HCT116 (cell line): Measurements from ENCODE around the gene OTOG. TPM values are rescaled to one million over a fixed set of nuclear protein-coding genes. Genes with fewer than 3 reads are reported as not detected.

ENCODE experiments used
- ATAC-seq: fragments of 200-7000 bp; cut with Tn5 transposase; 2 replicates; pipeline ENCODE4 v1.9.1; 2020; ENCODE audit warnings: mild to moderate bottlenecking, moderate library complexity
- BruUV-seq: library from RNA; stranded (reverse); fragments of 400-500 nt; replicated peaks from 2 replicates; lab custom pipeline; 2021; lab: Mats Ljungman, UMichigan
- CTCF ChIA-PET: fragments of 300-600 bp; sonication (Branson Sonifier 250); formaldehyde crosslinking; loops from one replicate; lab custom pipeline; 2021; ENCODE audit warnings: antibody characterized with exemption; lab: Charles Lee
- POLR2A ChIA-PET: fragments of 300-600, 350-600 bp; sonication (Branson Sonifier 250); formaldehyde crosslinking; loops from one replicate; lab custom pipeline; 2021; ENCODE audit warnings: antibody characterized with exemption; lab: Charles Lee
- RAD21 ChIA-PET, 2 experiments: fragments of 300-600 bp; sonication (Branson Sonifier 250); formaldehyde crosslinking; loops; one replicate each; lab custom pipeline; 2023; ENCODE audit warnings: low total read pairs in 2 of 2; ENCODE audit not compliant: uncharacterized antibody in 2 of 2, unreplicated experiment in 2 of 2, low non-redundant PET in 1 of 2; lab: Charles Lee
- DNase-seq: peaks from one replicate; pipeline ENCODE4 v3.0.0-alpha.2; 2010; ENCODE audit warnings: low read depth, low spot score
- H2AFZ ChIP-seq: fragments of 200-600 bp; shearing (Covaris generic), sonication (generic); 2 replicates; pipeline ENCODE4 v1.6.1; 2017; ENCODE audit warnings: low read depth, mixed run types, mixed read lengths, antibody characterized with exemption, low read length; ENCODE audit not compliant: poor library complexity, severe bottlenecking
- H3K27ac ChIP-seq: 2 replicates; pipeline ENCODE4 v1.5.1; 2012; ENCODE audit warnings: low read depth, low read length
- H3K27me3 ChIP-seq: fragments of 200-600 bp; sonication (generic); 2 replicates; pipeline ENCODE4 v1.6.1; 2016; ENCODE audit warnings: mixed run types, low read length, mixed read lengths; ENCODE audit not compliant: insufficient read depth
- H3K36me3 ChIP-seq, 2 experiments: fragments of 200-500 bp in 1 of 2; fragments of 200-600 bp in 1 of 2; sonication (Bioruptor generic) in 1 of 2; sonication (generic) in 1 of 2; 2 replicates each; pipeline versions ENCODE4 v1.5.1 to v1.6.1; 2014 to 2016; ENCODE audit warnings: low read length in 2 of 2, inconsistent platforms in 1 of 2, mixed read lengths in 1 of 2, mixed run types in 1 of 2; ENCODE audit not compliant: insufficient read depth in 2 of 2, control insufficient read depth in 1 of 2
- H3K4me1 ChIP-seq, 2 experiments: fragments of 200-600 bp in 1 of 2; sonication (generic) in 1 of 2; 2 replicates each; pipeline versions ENCODE4 v1.5.1 to v1.6.1; 2012 to 2017; ENCODE audit warnings: low read length in 2 of 2, inconsistent platforms in 1 of 2, mild to moderate bottlenecking in 1 of 2, mixed read lengths in 1 of 2, mixed run types in 1 of 2, moderate library complexity in 1 of 2; ENCODE audit not compliant: insufficient read depth in 2 of 2, control insufficient read depth in 1 of 2
- H3K4me2 ChIP-seq: fragments of 200-600 bp; sonication (generic); 2 replicates; pipeline ENCODE4 v1.6.1; 2017; ENCODE audit warnings: mixed run types, low read length, mixed read lengths
- H3K4me3 ChIP-seq, 2 experiments: fragments of 200-600 bp in 1 of 2; sonication (generic) in 1 of 2; replicated peaks in 1 of 2; 2 replicates each; pipeline ENCODE4 v1.5.1; 2011 to 2016; ENCODE audit warnings: low read length in 2 of 2, control low read depth in 1 of 2, low read depth in 1 of 2, mild to moderate bottlenecking in 1 of 2, mixed read lengths in 1 of 2, mixed run types in 1 of 2
- H3K79me2 ChIP-seq: fragments of 200-600 bp; sonication (generic); 2 replicates; pipeline ENCODE4 v1.6.1; 2017; ENCODE audit warnings: mild to moderate bottlenecking, mixed run types, low read length, moderate library complexity, mixed read lengths; ENCODE audit not compliant: insufficient read depth
- H3K9ac ChIP-seq: fragments of 200-600 bp; sonication (generic); 2 replicates; pipeline ENCODE4 v1.6.1; 2016; ENCODE audit warnings: low read length, mixed read lengths
- H3K9me2 ChIP-seq: fragments of 200-600 bp; sonication (generic), shearing (Covaris generic); 2 replicates; pipeline ENCODE4 v1.6.1; 2017; ENCODE audit warnings: mixed run types, mild to moderate bottlenecking, moderate library complexity; ENCODE audit not compliant: insufficient read depth
- H3K9me3 ChIP-seq, 2 experiments: fragments of 200-500 bp in 1 of 2; fragments of 200-600 bp in 1 of 2; sonication (Bioruptor generic) in 1 of 2; sonication (generic) in 1 of 2; 2 replicates each; pipeline ENCODE4 v1.6.1; 2014 to 2017; ENCODE audit warnings: low read length in 2 of 2, mixed read lengths in 2 of 2, inconsistent platforms in 1 of 2, low read depth in 1 of 2, mild to moderate bottlenecking in 1 of 2, mixed run types in 1 of 2, moderate library complexity in 1 of 2; ENCODE audit not compliant: control insufficient read depth in 1 of 2, insufficient read depth in 1 of 2
- H4K20me1 ChIP-seq: fragments of 200-600 bp; sonication (generic), shearing (Covaris generic); 2 replicates; pipeline ENCODE4 v1.6.1; 2017; ENCODE audit warnings: mixed run types, mild to moderate bottlenecking, moderate library complexity; ENCODE audit not compliant: insufficient read depth
- EGR1 ChIP-seq: IDR thresholded peaks from 2 replicates; pipeline ENCODE4 v1.6.1; 2012; ENCODE audit warnings: low read depth
- ELF1 ChIP-seq: IDR thresholded peaks from 2 replicates; pipeline ENCODE4 v1.6.1; 2012; ENCODE audit warnings: low read depth, borderline replicate concordance
- EZH2 ChIP-seq: fragments of 200-600 bp; sonication (generic); IDR thresholded peaks from 2 replicates; pipeline ENCODE4 v1.6.1; 2017; ENCODE audit warnings: antibody characterized with exemption, mixed run types
- JUND ChIP-seq: IDR thresholded peaks from 2 replicates; pipeline ENCODE4 v1.6.1; 2012
- POLR2AphosphoS5 ChIP-seq: IDR thresholded peaks from 2 replicates; pipeline ENCODE4 v1.6.1; 2011; ENCODE audit warnings: mild to moderate bottlenecking, low read depth, low read length, moderate library complexity
- SIN3A ChIP-seq: IDR thresholded peaks from 2 replicates; pipeline ENCODE4 v1.6.1; 2012; ENCODE audit warnings: low read depth
- SRF ChIP-seq: IDR thresholded peaks from 2 replicates; pipeline ENCODE4 v1.6.1; 2012; ENCODE audit warnings: low read depth
- intact Hi-C: fragments of 100-400 bp; cut with micrococcal nuclease; formaldehyde crosslinking; loops from 2 replicates; pipeline ENCODE4 v1.10.0; 2022
- total RNA-seq: library from RNA; stranded (reverse); gene quantifications from one replicate; pipeline ENCODE4 v1.2.1, GENCODE V29; 2021; ENCODE audit not compliant: unreplicated experiment
- TF ChIP-seq, protein P1 (sequence below): IDR thresholded peaks from 2 replicates; pipeline ENCODE4 v1.6.1; 2012; ENCODE audit warnings: low read depth
- TF ChIP-seq, protein P2 (sequence below): IDR thresholded peaks from 2 replicates; pipeline ENCODE4 v1.6.1; 2011; ENCODE audit warnings: mild to moderate bottlenecking, low read length, moderate library complexity; ENCODE audit not compliant: insufficient replicate concordance; ENCODE audit errors: extremely low read depth
- TF ChIP-seq, protein P3 (sequence below): IDR thresholded peaks from 2 replicates; pipeline ENCODE4 v1.6.1; 2012

Gene OTOG
- total RNA-seq, 1 experiment from 2014 or later: 0.07 TPM

DNA sequence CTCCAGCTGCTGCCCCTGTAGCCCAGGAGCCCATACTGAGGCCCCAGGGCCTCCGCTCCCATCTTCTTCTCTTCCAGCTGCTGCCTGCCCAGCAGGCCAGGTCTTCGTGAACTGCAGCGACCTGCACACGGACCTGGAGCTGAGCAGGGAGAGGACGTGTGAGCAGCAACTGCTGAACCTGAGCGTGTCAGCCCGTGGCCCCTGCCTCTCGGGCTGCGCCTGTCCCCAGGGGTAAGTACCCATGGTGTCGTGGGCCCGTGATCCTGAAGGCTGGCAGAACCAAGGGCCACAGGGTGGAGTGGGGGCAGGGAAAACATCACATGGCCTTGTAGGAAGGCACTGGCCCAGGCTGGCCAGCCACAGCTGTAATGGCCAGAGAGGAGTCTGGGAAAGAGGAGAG is 31.2 kb downstream of the OTOG start:
- no TSS peak for BruUV-seq
- Histone ChIP-seq H3K9ac (no peak overlapping the region), H3K36me3 (no peaks in the 10 kb centered on the region), H3K9me3 (no peaks in the 10 kb centered on the region), H3K4me2 (no peak overlapping the region), H3K27me3 (no peaks in the 10 kb centered on the region), H3K4me3 (no peak overlapping the region), H3K9me2 (no peaks in the 10 kb centered on the region), H3K79me2 (no peaks in the 10 kb centered on the region), H3K27ac (no peak overlapping the region), H3K4me1 (no peaks in the 10 kb centered on the region), H4K20me1 (no peaks in the 10 kb centered on the region), H2AFZ (no peak overlapping the region)
- ChIA-PET RAD21 (no interaction called here), CTCF (no interaction called here), POLR2A (no interaction called here)
- TF ChIP-seq, protein P1, sequence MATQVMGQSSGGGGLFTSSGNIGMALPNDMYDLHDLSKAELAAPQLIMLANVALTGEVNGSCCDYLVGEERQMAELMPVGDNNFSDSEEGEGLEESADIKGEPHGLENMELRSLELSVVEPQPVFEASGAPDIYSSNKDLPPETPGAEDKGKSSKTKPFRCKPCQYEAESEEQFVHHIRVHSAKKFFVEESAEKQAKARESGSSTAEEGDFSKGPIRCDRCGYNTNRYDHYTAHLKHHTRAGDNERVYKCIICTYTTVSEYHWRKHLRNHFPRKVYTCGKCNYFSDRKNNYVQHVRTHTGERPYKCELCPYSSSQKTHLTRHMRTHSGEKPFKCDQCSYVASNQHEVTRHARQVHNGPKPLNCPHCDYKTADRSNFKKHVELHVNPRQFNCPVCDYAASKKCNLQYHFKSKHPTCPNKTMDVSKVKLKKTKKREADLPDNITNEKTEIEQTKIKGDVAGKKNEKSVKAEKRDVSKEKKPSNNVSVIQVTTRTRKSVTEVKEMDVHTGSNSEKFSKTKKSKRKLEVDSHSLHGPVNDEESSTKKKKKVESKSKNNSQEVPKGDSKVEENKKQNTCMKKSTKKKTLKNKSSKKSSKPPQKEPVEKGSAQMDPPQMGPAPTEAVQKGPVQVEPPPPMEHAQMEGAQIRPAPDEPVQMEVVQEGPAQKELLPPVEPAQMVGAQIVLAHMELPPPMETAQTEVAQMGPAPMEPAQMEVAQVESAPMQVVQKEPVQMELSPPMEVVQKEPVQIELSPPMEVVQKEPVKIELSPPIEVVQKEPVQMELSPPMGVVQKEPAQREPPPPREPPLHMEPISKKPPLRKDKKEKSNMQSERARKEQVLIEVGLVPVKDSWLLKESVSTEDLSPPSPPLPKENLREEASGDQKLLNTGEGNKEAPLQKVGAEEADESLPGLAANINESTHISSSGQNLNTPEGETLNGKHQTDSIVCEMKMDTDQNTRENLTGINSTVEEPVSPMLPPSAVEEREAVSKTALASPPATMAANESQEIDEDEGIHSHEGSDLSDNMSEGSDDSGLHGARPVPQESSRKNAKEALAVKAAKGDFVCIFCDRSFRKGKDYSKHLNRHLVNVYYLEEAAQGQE: no peak
- TF ChIP-seq, protein P2, sequence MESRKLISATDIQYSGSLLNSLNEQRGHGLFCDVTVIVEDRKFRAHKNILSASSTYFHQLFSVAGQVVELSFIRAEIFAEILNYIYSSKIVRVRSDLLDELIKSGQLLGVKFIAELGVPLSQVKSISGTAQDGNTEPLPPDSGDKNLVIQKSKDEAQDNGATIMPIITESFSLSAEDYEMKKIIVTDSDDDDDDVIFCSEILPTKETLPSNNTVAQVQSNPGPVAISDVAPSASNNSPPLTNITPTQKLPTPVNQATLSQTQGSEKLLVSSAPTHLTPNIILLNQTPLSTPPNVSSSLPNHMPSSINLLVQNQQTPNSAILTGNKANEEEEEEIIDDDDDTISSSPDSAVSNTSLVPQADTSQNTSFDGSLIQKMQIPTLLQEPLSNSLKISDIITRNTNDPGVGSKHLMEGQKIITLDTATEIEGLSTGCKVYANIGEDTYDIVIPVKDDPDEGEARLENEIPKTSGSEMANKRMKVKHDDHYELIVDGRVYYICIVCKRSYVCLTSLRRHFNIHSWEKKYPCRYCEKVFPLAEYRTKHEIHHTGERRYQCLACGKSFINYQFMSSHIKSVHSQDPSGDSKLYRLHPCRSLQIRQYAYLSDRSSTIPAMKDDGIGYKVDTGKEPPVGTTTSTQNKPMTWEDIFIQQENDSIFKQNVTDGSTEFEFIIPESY: no peak
- TF ChIP-seq SRF: no peak
- no peak for TF ChIP-seq SIN3A
- TF ChIP-seq, protein P3, sequence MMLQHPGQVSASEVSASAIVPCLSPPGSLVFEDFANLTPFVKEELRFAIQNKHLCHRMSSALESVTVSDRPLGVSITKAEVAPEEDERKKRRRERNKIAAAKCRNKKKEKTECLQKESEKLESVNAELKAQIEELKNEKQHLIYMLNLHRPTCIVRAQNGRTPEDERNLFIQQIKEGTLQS: no peak
- no peak for TF ChIP-seq ELF1
- TF ChIP-seq EGR1: no peak
- no peak for TF ChIP-seq POLR2AphosphoS5
- no peak for TF ChIP-seq EZH2
- no peak for TF ChIP-seq JUND
- intact Hi-C loops: no loop called here
- no peak for DNase-seq
- ATAC-seq: no peak
